ENCODE data around the gene DNAJB11.
"Not testable (repeated sequence)": the region's sequence is repeated elsewhere in the genome, so short reads cannot be mapped to it uniquely, and the experiment has no call there.

The DNAJB11 gene

DNA sequence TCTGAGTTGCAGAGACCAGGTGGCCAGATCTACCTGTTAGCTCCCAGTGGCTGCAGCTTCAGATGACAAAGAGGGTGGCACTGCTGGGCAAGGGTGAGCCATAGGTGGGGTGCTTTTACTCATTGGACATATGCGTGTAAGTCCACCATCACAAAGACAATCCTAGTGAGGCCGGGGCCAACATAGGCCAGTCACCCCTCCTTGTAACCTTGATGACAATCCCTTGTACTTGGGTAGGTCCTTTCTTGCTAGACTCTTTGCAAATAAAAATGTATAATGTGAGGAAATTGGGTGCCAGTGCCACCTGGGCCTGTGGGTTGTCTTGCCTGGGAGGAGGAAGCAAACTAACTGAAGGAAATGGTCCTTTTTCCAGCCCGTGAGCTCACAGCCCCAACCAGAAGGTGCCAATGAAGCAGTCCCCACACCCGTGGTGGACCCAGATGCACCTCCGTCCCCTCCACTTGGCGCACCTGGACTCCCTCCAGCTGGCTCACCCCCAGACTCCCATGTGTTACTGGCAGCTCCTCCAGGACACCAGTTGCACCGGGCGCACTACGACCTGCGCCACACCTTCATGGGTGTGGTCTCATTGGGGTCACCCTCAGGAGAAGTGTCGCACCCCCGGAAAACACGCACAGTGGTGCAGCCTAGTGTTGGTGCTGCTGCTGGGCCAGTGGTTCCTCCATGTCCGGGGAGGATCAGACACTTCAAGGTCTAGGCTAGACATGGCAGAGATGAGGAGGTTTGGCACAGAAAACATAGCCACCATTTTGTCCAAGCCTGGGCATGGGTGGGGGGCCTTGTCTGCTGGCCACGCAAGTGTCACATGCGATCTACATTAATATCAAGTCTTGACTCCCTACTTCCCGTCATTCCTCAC lies 49.9 kb downstream of the DNAJB11 start:
- no peak for DNase-seq

- no peak for DNase-seq
These were observed 51.6 kb downstream of the DNAJB11 start for GRCh38 chr3:186621894-186622650.

DNA sequence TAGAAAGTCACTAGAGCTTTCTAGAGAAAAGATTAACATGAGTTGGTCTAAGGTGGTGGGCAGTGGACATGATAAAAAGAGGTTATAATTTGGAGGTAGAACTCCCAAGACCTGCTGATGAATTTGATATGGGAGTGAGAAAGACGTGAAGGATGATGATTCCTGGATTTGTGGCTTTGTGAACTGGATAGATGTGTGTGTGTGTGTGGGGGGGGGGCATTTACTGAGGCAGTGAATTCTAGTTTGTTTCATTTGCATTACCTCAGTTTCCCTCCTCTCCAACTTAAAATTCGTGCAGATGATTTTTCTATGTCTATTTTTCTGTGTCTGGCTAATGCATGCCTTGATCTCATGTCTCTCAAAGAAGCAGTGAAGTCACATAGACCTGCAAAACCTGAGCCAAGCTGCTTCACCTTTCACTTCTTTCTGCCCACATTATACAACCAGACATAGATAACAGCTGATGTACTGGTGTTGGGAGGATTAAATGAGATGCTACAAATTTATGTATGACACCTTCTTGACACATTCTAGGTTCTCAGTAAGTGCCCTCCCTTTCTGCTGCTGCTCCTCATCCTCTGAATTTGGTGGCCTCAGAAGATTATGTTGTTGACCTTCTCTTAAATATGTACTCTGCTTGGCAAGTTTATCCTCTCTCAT lies 52.3 kb downstream of the DNAJB11 start:
- no peak for DNase-seq

DNA sequence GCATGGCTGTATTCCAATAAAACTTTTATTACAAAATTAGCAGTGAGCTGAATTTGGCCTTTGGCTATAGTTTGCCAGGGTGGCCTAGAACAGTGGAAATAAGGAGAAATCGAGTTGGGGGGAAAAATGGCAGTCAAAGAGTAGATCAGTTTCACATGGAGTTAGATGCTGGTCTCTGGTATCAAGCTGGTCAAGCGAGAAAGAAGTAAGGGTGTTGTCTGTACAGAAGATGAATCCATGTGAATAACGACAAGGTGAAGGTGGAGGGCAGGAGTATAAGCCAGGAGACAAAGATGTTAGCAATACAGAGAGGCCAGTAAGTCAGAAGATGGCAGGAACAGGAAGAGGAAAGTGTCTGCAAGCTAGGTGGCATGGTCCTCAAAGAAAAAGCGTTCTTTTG lies 54.1 kb downstream of the DNAJB11 start:
- no peak for DNase-seq

DNA sequence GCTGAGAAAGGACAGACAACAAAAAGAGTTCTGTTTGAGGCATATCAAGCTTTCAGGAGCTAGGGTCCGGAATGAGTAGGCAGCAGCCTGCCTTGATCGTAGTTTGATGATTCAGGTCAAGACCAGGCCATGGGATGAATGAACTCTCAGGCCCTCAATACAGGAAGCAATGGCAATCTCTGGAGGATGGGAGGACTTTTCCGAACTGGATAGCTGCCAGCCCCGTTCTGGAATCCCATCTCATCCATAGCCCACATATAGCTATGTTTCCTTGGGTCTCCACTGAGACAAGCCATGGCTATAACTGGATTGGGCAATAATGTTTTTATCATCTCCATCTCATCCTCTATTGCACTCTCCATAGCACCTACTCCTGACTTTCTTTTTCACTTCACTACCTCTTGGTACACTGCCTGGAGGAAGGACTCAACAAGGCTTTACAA lies 55.1 kb downstream of the DNAJB11 start:
- DNase-seq = no peak

GRCh38 chr3:186626254-186626847 lies 55.8 kb downstream of the DNAJB11 start:
- no peak for DNase-seq

DNA sequence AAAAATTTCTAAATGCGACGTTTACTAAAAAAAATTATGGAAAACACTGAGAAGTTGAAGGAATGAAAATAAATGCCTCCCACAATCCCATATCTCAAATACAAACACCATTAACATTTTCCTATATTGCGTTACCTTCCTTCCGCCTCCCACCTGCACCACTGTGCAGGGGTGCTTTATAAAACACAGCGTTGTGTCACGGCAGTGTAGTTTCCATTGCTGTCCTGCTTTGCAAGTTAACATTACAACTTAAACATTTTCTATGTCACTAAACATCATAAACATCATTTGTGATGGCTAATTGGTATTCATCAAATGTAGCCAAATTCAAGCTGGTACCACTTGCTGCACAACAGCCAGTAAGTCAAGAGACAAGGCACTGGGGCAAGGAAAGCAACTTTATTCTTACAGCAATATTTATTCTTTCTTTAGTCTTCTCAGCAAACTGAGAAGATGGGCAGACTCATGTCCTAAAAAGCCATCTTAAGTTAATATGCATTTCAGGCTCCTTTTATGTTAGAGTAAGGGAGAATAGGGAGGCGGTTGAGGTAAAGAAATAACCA lies 57.4 kb downstream of the DNAJB11 start:
- DNase-seq = no peak

- DNase-seq = no peak
These were observed 58.2 kb downstream of the DNAJB11 start for GRCh38 chr3:186628756-186629155.

DNA sequence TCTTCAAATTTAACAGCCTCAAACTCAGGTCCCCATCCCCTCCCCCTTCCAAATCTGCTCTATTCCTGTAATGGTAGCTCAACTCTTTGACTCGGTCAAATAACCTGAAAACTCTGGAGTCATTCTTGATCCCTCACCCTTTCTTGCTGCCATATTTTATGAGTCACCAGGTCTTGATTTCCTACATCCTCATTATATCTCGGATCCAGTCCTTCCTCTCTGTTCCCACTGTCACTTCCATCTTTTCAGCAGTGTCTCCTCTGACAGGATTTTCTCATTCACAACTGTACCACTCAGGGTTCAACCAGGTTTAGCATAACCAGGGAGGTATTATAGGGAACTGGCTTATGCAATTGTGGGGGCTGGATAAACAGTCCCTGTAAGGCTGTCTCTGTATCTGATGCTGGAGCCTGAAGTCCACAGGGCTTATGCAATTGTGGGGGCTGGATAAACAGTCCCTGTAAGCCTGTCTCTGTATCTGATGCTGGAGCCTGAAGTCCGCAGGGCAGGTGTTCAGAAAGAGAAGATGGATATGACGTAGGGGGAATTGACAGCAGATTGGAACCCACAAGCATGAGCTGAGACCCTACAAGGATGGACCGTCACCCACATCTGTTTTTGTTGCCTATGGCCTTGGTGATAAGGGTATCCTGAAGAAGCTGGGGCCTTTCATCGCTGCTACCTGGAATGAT lies 60.6 kb downstream of the DNAJB11 start:
- DNase-seq = no peak

GRCh38 chr3:186633481-186633880 lies 63.0 kb downstream of the DNAJB11 start:
- no peak for DNase-seq

DNA sequence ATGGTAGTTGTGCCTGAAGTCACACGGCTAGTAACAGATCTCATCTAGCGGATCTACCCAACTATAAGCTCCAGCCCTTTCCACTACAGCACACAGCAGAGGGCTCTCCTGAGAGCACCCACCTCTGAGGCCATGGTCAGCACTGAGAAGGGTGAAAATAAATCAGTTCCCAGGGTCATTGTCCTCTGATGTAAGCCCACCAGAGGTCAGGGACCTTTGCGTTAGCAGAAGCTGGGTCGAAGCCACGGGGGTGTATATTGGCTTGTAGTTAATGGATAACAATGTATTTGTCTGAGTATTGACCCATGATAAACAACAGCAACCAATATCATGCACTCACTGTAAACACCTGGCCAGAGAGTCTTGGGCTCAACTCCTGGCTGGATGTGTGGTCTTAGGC lies 63.7 kb downstream of the DNAJB11 start:
- DNase-seq = not testable (repeated sequence)
